ENCODE measurements around the gene TGFBI.

DNA sequence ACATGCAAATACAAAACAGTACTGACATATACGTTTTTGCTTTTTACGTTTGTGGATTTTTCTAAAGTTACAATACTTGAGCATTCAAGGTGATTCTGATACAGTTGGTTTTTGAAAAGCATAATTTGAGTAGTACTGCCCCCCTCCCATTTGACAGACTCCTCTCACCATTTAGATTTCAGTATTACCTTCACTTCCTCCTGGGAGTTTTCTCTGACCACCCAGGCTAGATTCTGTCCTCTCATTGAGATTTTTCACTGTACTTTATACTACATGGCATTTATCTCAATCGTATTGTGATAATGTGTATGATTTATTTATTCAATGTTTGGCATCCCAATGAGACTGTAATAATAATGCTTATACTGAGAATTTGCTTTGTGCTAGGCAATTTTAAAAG, 71.1 kb downstream of the TGFBI start:
- TF ChIP-seq, protein P1, sequence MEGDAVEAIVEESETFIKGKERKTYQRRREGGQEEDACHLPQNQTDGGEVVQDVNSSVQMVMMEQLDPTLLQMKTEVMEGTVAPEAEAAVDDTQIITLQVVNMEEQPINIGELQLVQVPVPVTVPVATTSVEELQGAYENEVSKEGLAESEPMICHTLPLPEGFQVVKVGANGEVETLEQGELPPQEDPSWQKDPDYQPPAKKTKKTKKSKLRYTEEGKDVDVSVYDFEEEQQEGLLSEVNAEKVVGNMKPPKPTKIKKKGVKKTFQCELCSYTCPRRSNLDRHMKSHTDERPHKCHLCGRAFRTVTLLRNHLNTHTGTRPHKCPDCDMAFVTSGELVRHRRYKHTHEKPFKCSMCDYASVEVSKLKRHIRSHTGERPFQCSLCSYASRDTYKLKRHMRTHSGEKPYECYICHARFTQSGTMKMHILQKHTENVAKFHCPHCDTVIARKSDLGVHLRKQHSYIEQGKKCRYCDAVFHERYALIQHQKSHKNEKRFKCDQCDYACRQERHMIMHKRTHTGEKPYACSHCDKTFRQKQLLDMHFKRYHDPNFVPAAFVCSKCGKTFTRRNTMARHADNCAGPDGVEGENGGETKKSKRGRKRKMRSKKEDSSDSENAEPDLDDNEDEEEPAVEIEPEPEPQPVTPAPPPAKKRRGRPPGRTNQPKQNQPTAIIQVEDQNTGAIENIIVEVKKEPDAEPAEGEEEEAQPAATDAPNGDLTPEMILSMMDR (IDR thresholded peaks at IDR 0.05): no peak
- TF ChIP-seq POLR2A (IDR thresholded peaks at IDR 0.05): no peak
